Sigmoid colon (tissue), 7 donors: Measurements from ENCODE around the gene AMTN. TPM values are rescaled to one million over a fixed set of nuclear protein-coding genes. Genes with fewer than 3 reads are reported as not detected.
"Not testable (repeated sequence)": the region's sequence is repeated elsewhere in the genome, so short reads cannot be mapped to it uniquely, and the experiment has no call there.

Experiments
- DNase-seq: peaks from one replicate; pipeline ENCODE4 v3.0.0-alpha.2; 2019
- H3K27ac ChIP-seq, 4 donors: fragments of 200-600 bp; sonication (generic); one replicate each; pipeline ENCODE4 v1.5.1; 2016 to 2019; ENCODE audit warnings: mild to moderate bottlenecking in 1 of 4
- H3K27me3 ChIP-seq, 3 donors: fragments of 200-600 bp; sonication (generic); one replicate each; pipeline ENCODE4 v1.5.1; 2019; ENCODE audit warnings: mild to moderate bottlenecking in 1 of 3
- H3K36me3 ChIP-seq, 4 donors: fragments of 200-600 bp; sonication (generic); one replicate each; pipeline ENCODE4 v1.5.1; 2016 to 2019
- H3K4me1 ChIP-seq, 4 donors: fragments of 200-600 bp; sonication (generic); one replicate each; pipeline ENCODE4 v1.5.1; 2017 to 2019
- H3K4me3 ChIP-seq, 4 donors: fragments of 200-600 bp; sonication (generic); one replicate each; pipeline ENCODE4 v1.5.1; 2017 to 2019; ENCODE audit warnings: mild to moderate bottlenecking in 2 of 4, moderate library complexity in 1 of 4
- H3K9me3 ChIP-seq, 4 donors: fragments of 200-600 bp in 3 of 4; sonication (generic) in 3 of 4; one replicate each; pipeline versions ENCODE4 v1.5.1 to v1.6.1; 2013 to 2019
- CTCF ChIP-seq, 4 experiments: fragments of 450-650 bp in 3 of 4; fragments of 200-600 bp in 1 of 4; IDR thresholded peaks; one replicate each; pipeline ENCODE4 v1.5.1; 2016 to 2019; ENCODE audit warnings: antibody characterized with exemption in 4 of 4, mild to moderate bottlenecking in 3 of 4, moderate library complexity in 2 of 4
- EP300 ChIP-seq, 4 donors: sonication (generic); formaldehyde crosslinking; IDR thresholded peaks; one replicate each; pipeline ENCODE4 v1.6.1; 2017; ENCODE audit warnings: antibody characterized with exemption in 4 of 4
- POLR2A ChIP-seq, 2 donors: fragments of 450-650 bp; IDR thresholded peaks; one replicate each; pipeline ENCODE4 v1.6.1; 2016; ENCODE audit warnings: antibody characterized with exemption in 2 of 2, mild to moderate bottlenecking in 2 of 2, moderate library complexity in 2 of 2
- POLR2AphosphoS5 ChIP-seq, 4 donors: sonication (generic); formaldehyde crosslinking; IDR thresholded peaks; one replicate each; pipeline ENCODE4 v1.6.1; 2017; ENCODE audit warnings: antibody characterized with exemption in 4 of 4
- WGBS, 2 donors: extraction: QIAGEN DNeasy Blood & Tissue Kit; methylation state at CpG; one replicate each; pipeline ENCODE4 v1.1.7; 2013; 5-methylcytosine and 5-hydroxymethylcytosine counted together
- intact Hi-C: fragments of 100-400 bp; cut with DNase I; formaldehyde crosslinking; loops from one replicate; pipeline ENCODE4 v1.15.1; 2023
- polyA plus RNA-seq, 3 donors: library from polyadenylated mRNA; stranded (reverse); fragments of 200-250 nt; gene quantifications; one replicate each; pipeline ENCODE4 v1.2.3, GENCODE V29; 2013
- total RNA-seq, 4 donors: library from RNA; depleted of rRNA; stranded (reverse); fragments of >200 nt; gene quantifications; one replicate each; pipeline ENCODE4 v1.1.0, GENCODE V29; 2016
- donor health status: healthy with polysubstance abuse.
- donor health status: Bipolar disorder and iron deficiency.
- donor health status: healthy.

The AMTN gene
- total and polyA plus RNA-seq, 7 donors, result not detected

GRCh38 chr4:70533211-70533610, 14.8 kb downstream of the AMTN start:
- no peak for TF ChIP-seq EP300 (IDR thresholded peaks at IDR 0.05)
- 14 to 60% methylated on average over 2 of the region's 2 CpGs for WGBS, 2 donors
- H3K4me1 ChIP-seq, result no peaks in the 10 kb centered on the region
- no peak overlapping the region for H3K4me3 ChIP-seq
- no peak overlapping the region for H3K27ac ChIP-seq
- DNase-seq, result no peak
- no peaks in the 10 kb centered on the region for H3K9me3 ChIP-seq
- no peaks in the 10 kb centered on the region for H3K27me3 ChIP-seq
- no peaks in the 10 kb centered on the region for H3K36me3 ChIP-seq
- intact Hi-C loops, result no loop called here

- H3K4me3 ChIP-seq, result no peak overlapping the region
- H3K36me3 ChIP-seq, result no peaks in the 10 kb centered on the region
- TF ChIP-seq EP300 (IDR thresholded peaks at IDR 0.05) (no peak), CTCF (IDR thresholded peaks at IDR 0.05) (no peak), POLR2A (IDR thresholded peaks at IDR 0.05) (no peak)
- intact Hi-C loops, result no loop called here
- H3K27ac ChIP-seq, result no peak overlapping the region
- H3K4me1 ChIP-seq, result no peaks in the 10 kb centered on the region
- DNase-seq, result no peak
- no peaks in the 10 kb centered on the region for H3K9me3 ChIP-seq
- H3K27me3 ChIP-seq, result no peaks in the 10 kb centered on the region
- WGBS, 2 donors, result 93 to 95% methylated on average over 3 of the region's 3 CpGs
Observed at GRCh38 chr4:70533791-70534190, 15.4 kb downstream of the AMTN start.

DNA sequence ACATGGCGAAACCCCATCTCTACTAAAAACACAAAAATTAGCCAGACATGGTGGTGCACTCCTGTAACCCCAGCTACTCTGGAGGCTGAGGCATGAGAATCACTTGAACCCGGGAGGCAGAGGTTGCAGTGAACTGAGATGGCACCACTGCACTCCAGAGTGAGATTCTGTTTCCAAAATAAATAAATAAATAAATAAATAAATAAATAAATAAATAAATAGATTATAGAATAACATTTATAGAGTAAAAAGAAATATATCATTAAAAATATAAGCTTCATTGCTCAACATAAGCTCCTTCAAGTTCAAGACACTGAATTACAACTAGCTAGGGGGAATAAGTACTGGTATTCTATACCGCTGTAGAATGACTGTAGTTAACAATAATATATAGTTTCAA, 16.5 kb downstream of the AMTN start:
- H3K27ac ChIP-seq, H3K4me1 ChIP-seq, H3K27me3 ChIP-seq, H3K9me3 ChIP-seq, H3K4me3 ChIP-seq, DNase-seq, H3K36me3 ChIP-seq, intact Hi-C loops: not testable (repeated sequence)
- 94 to 97% methylated on average over 3 of the region's 3 CpGs for WGBS, 2 donors

DNA sequence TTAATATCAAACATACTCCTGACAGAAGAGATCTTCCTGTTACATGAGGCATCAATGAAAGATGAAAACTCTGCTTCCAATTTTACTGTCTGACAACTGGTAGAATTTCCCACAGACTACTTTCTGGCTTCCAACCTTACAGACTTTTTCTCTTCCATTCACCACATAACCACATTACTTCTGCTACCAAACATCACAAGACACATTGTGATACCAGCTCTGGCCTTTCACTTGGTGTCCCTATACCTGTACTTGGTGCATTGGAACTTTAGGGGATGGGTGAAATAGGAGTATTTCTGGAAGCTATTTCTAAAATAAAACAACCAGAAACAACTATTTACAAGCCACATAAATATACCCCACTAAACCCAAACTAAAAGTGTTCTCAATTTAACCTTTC, 20.5 kb downstream of the AMTN start:
- Histone ChIP-seq H3K4me1 (no peaks in the 10 kb centered on the region), H3K9me3 (no peaks in the 10 kb centered on the region), H3K36me3 (no peaks in the 10 kb centered on the region), H3K4me3 (no peak overlapping the region), H3K27me3 (no peaks in the 10 kb centered on the region), H3K27ac (no peak overlapping the region)
- intact Hi-C loops, result no loop called here
- DNase-seq, result no peak
- TF ChIP-seq EP300 (IDR thresholded peaks at IDR 0.05) (no peak), CTCF (IDR thresholded peaks at IDR 0.05) (no peak), POLR2A (IDR thresholded peaks at IDR 0.05) (no peak), POLR2AphosphoS5 (IDR thresholded peaks at IDR 0.05) (no peak)

DNA sequence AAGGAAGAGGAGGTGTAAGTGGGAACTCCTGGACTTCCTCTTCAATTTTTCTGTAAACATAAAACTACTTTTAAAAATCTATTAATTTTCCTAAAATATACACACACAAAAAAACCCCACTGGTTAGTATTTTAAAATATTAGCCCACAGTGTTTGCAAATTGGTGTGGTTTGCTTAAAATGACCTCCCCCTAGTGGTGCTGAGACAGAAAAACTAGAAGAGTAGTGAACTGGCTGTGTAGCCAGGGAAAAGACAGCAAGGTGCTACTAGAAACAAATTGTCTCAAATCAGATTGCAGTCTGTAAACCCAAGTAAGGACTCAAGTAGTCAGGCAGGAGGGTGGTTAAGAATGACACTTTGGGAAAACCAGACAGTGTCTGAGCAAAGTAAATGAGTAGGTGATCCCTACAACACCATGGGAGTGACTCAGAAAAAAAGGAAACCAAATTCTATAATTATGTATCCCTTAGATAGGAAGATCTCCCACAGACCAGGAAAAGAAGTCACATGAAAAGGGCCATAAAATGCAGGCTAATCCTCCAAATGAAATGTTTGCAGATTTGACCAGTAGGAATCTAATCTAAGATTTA, 26.0 kb downstream of the AMTN start:
- Histone ChIP-seq H3K27me3 (no peaks in the 10 kb centered on the region), H3K4me3 (no peak overlapping the region), H3K9me3 (no peaks in the 10 kb centered on the region), H3K27ac (no peak overlapping the region), H3K4me1 (no peaks in the 10 kb centered on the region), H3K36me3 (no peaks in the 10 kb centered on the region)
- no peak for DNase-seq
- TF ChIP-seq EP300 (IDR thresholded peaks at IDR 0.05), result no peak
- no peak for TF ChIP-seq CTCF (IDR thresholded peaks at IDR 0.05)
- no peak for TF ChIP-seq POLR2A (IDR thresholded peaks at IDR 0.05)
- TF ChIP-seq POLR2AphosphoS5 (IDR thresholded peaks at IDR 0.05), result no peak
- intact Hi-C loops, result no loop called here

- intact Hi-C loops, result loop anchor here (10.0 kb wide), 1 partner anchor 862 kb away; no protein-coding TSS in a partner anchor
- Histone ChIP-seq H3K27me3 (no peaks in the 10 kb centered on the region), H3K4me3 (no peak overlapping the region), H3K27ac (no peak overlapping the region), H3K9me3 (no peaks in the 10 kb centered on the region), H3K4me1 (peaks cover 0 to 9% (median 0%) of the 10 kb centered on the region in 4 donors), H3K36me3 (no peaks in the 10 kb centered on the region)
- 29 to 52% methylated on average over 1 of the region's 1 CpG for WGBS, 2 donors
- TF ChIP-seq POLR2A (IDR thresholded peaks at IDR 0.05), result no peak
- no peak for TF ChIP-seq EP300 (IDR thresholded peaks at IDR 0.05)
- TF ChIP-seq CTCF (IDR thresholded peaks at IDR 0.05), result no peak
- no peak for TF ChIP-seq POLR2AphosphoS5 (IDR thresholded peaks at IDR 0.05)
- no peak for DNase-seq
Observed at GRCh38 chr4:70556856-70557255, 38.5 kb downstream of the AMTN start.
